HCT116 (cell line): ENCODE data around the gene ATP6V1B1. TPM values are rescaled to one million over a fixed set of nuclear protein-coding genes. Genes with fewer than 3 reads are reported as not detected.

Source experiments
- ATAC-seq: fragments of 200-7000 bp; cut with Tn5 transposase; 2 replicates; pipeline ENCODE4 v1.9.1; 2020; ENCODE audit warnings: mild to moderate bottlenecking, moderate library complexity
- BruUV-seq: library from RNA; stranded (reverse); fragments of 400-500 nt; replicated peaks from 2 replicates; lab custom pipeline; 2021; lab: Mats Ljungman, UMichigan
- CTCF ChIA-PET: fragments of 300-600 bp; sonication (Branson Sonifier 250); formaldehyde crosslinking; loops from one replicate; lab custom pipeline; 2021; ENCODE audit warnings: antibody characterized with exemption; lab: Charles Lee
- POLR2A ChIA-PET: fragments of 300-600, 350-600 bp; sonication (Branson Sonifier 250); formaldehyde crosslinking; loops from one replicate; lab custom pipeline; 2021; ENCODE audit warnings: antibody characterized with exemption; lab: Charles Lee
- RAD21 ChIA-PET, 2 experiments: fragments of 300-600 bp; sonication (Branson Sonifier 250); formaldehyde crosslinking; loops; one replicate each; lab custom pipeline; 2023; ENCODE audit warnings: low total read pairs in 2 of 2; ENCODE audit not compliant: uncharacterized antibody in 2 of 2, unreplicated experiment in 2 of 2, low non-redundant PET in 1 of 2; lab: Charles Lee
- DNase-seq: peaks from one replicate; pipeline ENCODE4 v3.0.0-alpha.2; 2010; ENCODE audit warnings: low read depth, low spot score
- H2AFZ ChIP-seq: fragments of 200-600 bp; shearing (Covaris generic), sonication (generic); 2 replicates; pipeline ENCODE4 v1.6.1; 2017; ENCODE audit warnings: low read depth, mixed run types, mixed read lengths, antibody characterized with exemption, low read length; ENCODE audit not compliant: poor library complexity, severe bottlenecking
- H3K27ac ChIP-seq: 2 replicates; pipeline ENCODE4 v1.5.1; 2012; ENCODE audit warnings: low read depth, low read length
- H3K27me3 ChIP-seq: fragments of 200-600 bp; sonication (generic); 2 replicates; pipeline ENCODE4 v1.6.1; 2016; ENCODE audit warnings: mixed run types, low read length, mixed read lengths; ENCODE audit not compliant: insufficient read depth
- H3K36me3 ChIP-seq, 2 experiments: fragments of 200-500 bp in 1 of 2; fragments of 200-600 bp in 1 of 2; sonication (Bioruptor generic) in 1 of 2; sonication (generic) in 1 of 2; 2 replicates each; pipeline versions ENCODE4 v1.5.1 to v1.6.1; 2014 to 2016; ENCODE audit warnings: low read length in 2 of 2, inconsistent platforms in 1 of 2, mixed read lengths in 1 of 2, mixed run types in 1 of 2; ENCODE audit not compliant: insufficient read depth in 2 of 2, control insufficient read depth in 1 of 2
- H3K4me1 ChIP-seq, 2 experiments: fragments of 200-600 bp in 1 of 2; sonication (generic) in 1 of 2; 2 replicates each; pipeline versions ENCODE4 v1.5.1 to v1.6.1; 2012 to 2017; ENCODE audit warnings: low read length in 2 of 2, inconsistent platforms in 1 of 2, mild to moderate bottlenecking in 1 of 2, mixed read lengths in 1 of 2, mixed run types in 1 of 2, moderate library complexity in 1 of 2; ENCODE audit not compliant: insufficient read depth in 2 of 2, control insufficient read depth in 1 of 2
- H3K4me2 ChIP-seq: fragments of 200-600 bp; sonication (generic); 2 replicates; pipeline ENCODE4 v1.6.1; 2017; ENCODE audit warnings: mixed run types, low read length, mixed read lengths
- H3K4me3 ChIP-seq, 2 experiments: fragments of 200-600 bp in 1 of 2; sonication (generic) in 1 of 2; replicated peaks in 1 of 2; 2 replicates each; pipeline ENCODE4 v1.5.1; 2011 to 2016; ENCODE audit warnings: low read length in 2 of 2, control low read depth in 1 of 2, low read depth in 1 of 2, mild to moderate bottlenecking in 1 of 2, mixed read lengths in 1 of 2, mixed run types in 1 of 2
- H3K79me2 ChIP-seq: fragments of 200-600 bp; sonication (generic); 2 replicates; pipeline ENCODE4 v1.6.1; 2017; ENCODE audit warnings: mild to moderate bottlenecking, mixed run types, low read length, moderate library complexity, mixed read lengths; ENCODE audit not compliant: insufficient read depth
- H3K9ac ChIP-seq: fragments of 200-600 bp; sonication (generic); 2 replicates; pipeline ENCODE4 v1.6.1; 2016; ENCODE audit warnings: low read length, mixed read lengths
- H3K9me2 ChIP-seq: fragments of 200-600 bp; sonication (generic), shearing (Covaris generic); 2 replicates; pipeline ENCODE4 v1.6.1; 2017; ENCODE audit warnings: mixed run types, mild to moderate bottlenecking, moderate library complexity; ENCODE audit not compliant: insufficient read depth
- H3K9me3 ChIP-seq, 2 experiments: fragments of 200-500 bp in 1 of 2; fragments of 200-600 bp in 1 of 2; sonication (Bioruptor generic) in 1 of 2; sonication (generic) in 1 of 2; 2 replicates each; pipeline ENCODE4 v1.6.1; 2014 to 2017; ENCODE audit warnings: low read length in 2 of 2, mixed read lengths in 2 of 2, inconsistent platforms in 1 of 2, low read depth in 1 of 2, mild to moderate bottlenecking in 1 of 2, mixed run types in 1 of 2, moderate library complexity in 1 of 2; ENCODE audit not compliant: control insufficient read depth in 1 of 2, insufficient read depth in 1 of 2
- H4K20me1 ChIP-seq: fragments of 200-600 bp; sonication (generic), shearing (Covaris generic); 2 replicates; pipeline ENCODE4 v1.6.1; 2017; ENCODE audit warnings: mixed run types, mild to moderate bottlenecking, moderate library complexity; ENCODE audit not compliant: insufficient read depth
- ATF3 ChIP-seq: IDR thresholded peaks from 2 replicates; pipeline ENCODE4 v1.6.1; 2012
- CBX3 ChIP-seq: IDR thresholded peaks from 2 replicates; pipeline ENCODE4 v1.6.1; 2012; ENCODE audit warnings: low read depth
- CTCF ChIP-seq, 3 experiments: fragments of 200-600 bp in 1 of 3; sonication (generic) in 1 of 3; IDR thresholded peaks in 2 of 3; conservative IDR thresholded peaks in 1 of 3; 2 replicates each; pipeline ENCODE4 v1.5.1; 2012 to 2017; ENCODE audit warnings: low read depth in 2 of 3, low read length in 2 of 3, antibody characterized with exemption in 1 of 3, borderline replicate concordance in 1 of 3, control low read depth in 1 of 3, mild to moderate bottlenecking in 1 of 3, mixed read lengths in 1 of 3, mixed run types in 1 of 3, moderate library complexity in 1 of 3; ENCODE audit not compliant: insufficient read depth in 1 of 3
- EGR1 ChIP-seq: IDR thresholded peaks from 2 replicates; pipeline ENCODE4 v1.6.1; 2012; ENCODE audit warnings: low read depth
- ELF1 ChIP-seq: IDR thresholded peaks from 2 replicates; pipeline ENCODE4 v1.6.1; 2012; ENCODE audit warnings: low read depth, borderline replicate concordance
- EZH2phosphoT487 ChIP-seq: fragments of 200-600 bp; IDR thresholded peaks from 2 replicates; pipeline ENCODE4 v1.6.1; 2018; ENCODE audit warnings: antibody characterized with exemption, borderline replicate concordance
- MAX ChIP-seq: IDR thresholded peaks from 2 replicates; pipeline ENCODE4 v1.6.1; 2012
- POLR2A ChIP-seq: IDR thresholded peaks from 2 replicates; pipeline ENCODE4 v1.7.0; 2011; ENCODE audit warnings: borderline replicate concordance; ENCODE audit not compliant: insufficient read depth, insufficient read length; ENCODE audit errors: extremely low read depth
- POLR2AphosphoS5 ChIP-seq: IDR thresholded peaks from 2 replicates; pipeline ENCODE4 v1.6.1; 2011; ENCODE audit warnings: mild to moderate bottlenecking, low read depth, low read length, moderate library complexity
- RAD21 ChIP-seq: IDR thresholded peaks from 2 replicates; pipeline ENCODE4 v1.6.1; 2012; ENCODE audit warnings: low read depth, mild to moderate bottlenecking
- REST ChIP-seq: IDR thresholded peaks from 2 replicates; pipeline ENCODE4 v1.6.1; 2012; ENCODE audit warnings: low read depth
- SIN3A ChIP-seq: IDR thresholded peaks from 2 replicates; pipeline ENCODE4 v1.6.1; 2012; ENCODE audit warnings: low read depth
- SP1 ChIP-seq: IDR thresholded peaks from 2 replicates; pipeline ENCODE4 v1.6.1; 2012; ENCODE audit warnings: low read depth
- SRF ChIP-seq: IDR thresholded peaks from 2 replicates; pipeline ENCODE4 v1.6.1; 2012; ENCODE audit warnings: low read depth
- YY1 ChIP-seq: IDR thresholded peaks from 2 replicates; pipeline ENCODE4 v1.6.1; 2011; ENCODE audit warnings: low read length, low read depth, moderate library complexity, mild to moderate bottlenecking; ENCODE audit not compliant: insufficient replicate concordance; ENCODE audit errors: extremely low read depth
- ZFX ChIP-seq: fragments of 450-650 bp; IDR thresholded peaks from 2 replicates; pipeline ENCODE4 v1.6.1; 2017
- ZNF274 ChIP-seq: fragments of 200-500 bp; sonication (Bioruptor generic); IDR thresholded peaks from 2 replicates; pipeline ENCODE4 v1.6.1; 2014; ENCODE audit warnings: mild to moderate bottlenecking, low read depth, low read length, inconsistent platforms
- intact Hi-C: fragments of 100-400 bp; cut with micrococcal nuclease; formaldehyde crosslinking; loops from 2 replicates; pipeline ENCODE4 v1.10.0; 2022
- total RNA-seq: library from RNA; stranded (reverse); gene quantifications from one replicate; pipeline ENCODE4 v1.2.1, GENCODE V29; 2021; ENCODE audit not compliant: unreplicated experiment

Gene ATP6V1B1
- total RNA-seq, 1 experiment from 2014 or later = 0.74 TPM

DNA sequence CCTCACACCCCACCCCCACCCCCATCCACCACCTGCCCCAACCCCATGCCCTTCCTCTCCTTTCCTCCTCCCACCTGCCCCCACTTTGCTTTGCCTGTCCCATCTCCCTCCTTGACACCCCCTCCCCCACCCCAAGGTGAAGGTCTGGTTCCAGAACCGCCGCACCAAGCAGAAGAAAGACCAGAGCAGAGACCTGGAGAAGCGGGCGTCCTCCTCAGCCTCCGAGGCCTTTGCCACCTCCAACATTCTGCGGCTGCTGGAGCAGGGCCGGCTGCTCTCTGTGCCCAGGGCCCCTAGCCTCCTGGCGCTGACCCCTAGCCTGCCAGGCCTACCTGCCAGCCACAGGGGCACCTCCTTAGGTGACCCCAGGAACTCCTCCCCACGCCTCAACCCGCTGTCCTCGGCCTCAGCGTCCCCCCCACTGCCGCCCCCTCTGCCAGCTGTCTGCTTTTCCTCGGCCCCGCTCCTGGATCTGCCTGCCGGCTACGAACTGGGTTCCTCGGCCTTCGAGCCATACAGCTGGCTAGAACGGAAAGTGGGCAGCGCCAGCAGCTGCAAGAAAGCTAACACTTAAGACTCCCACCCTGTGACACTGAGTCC, 3.0 kb upstream of the ATP6V1B1 start:
- Histone ChIP-seq H3K79me2 (no peaks in the 10 kb centered on the region), H3K9me2 (no peaks in the 10 kb centered on the region), H3K27ac (no peak overlapping the region), H2AFZ (no peak overlapping the region), H3K9ac (no peak overlapping the region), H3K4me2 (no peak overlapping the region), H3K27me3 (no peaks in the 10 kb centered on the region), H3K36me3 (no peaks in the 10 kb centered on the region), H4K20me1 (no peaks in the 10 kb centered on the region), H3K9me3 (no peaks in the 10 kb centered on the region), H3K4me3 (no peak overlapping the region), H3K4me1 (peaks cover 0 to 4% of the 10 kb centered on the region in 2 experiments; a peak in 1 of 4 replicates)
- CTCF ChIA-PET = no interaction called here
- RAD21 ChIA-PET = no interaction called here
- no peak for DNase-seq
- intact Hi-C loops = no loop called here
- no peak for TF ChIP-seq CBX3
- no peak for TF ChIP-seq CTCF (IDR thresholded peaks at IDR 0.05 in 2 of 3, conservative IDR thresholded peaks at IDR 0.05 in 1 of 3; ENCODE audit: borderline replicate concordance in 1 of 3, insufficient read depth in 1 of 3, low read depth in 2 of 3, low read length in 2 of 3)
- TF ChIP-seq POLR2AphosphoS5 = no peak
- no peak for TF ChIP-seq SIN3A
- no peak for TF ChIP-seq POLR2A
- no peak for TF ChIP-seq RAD21
- no peak for TF ChIP-seq ZFX
- TF ChIP-seq EGR1 = no peak
- no peak for TF ChIP-seq ATF3
- no peak for TF ChIP-seq SRF
- TF ChIP-seq REST = no peak
- TF ChIP-seq MAX = no peak
- no peak for TF ChIP-seq SP1
- no peak for TF ChIP-seq ZNF274
- TF ChIP-seq ELF1 = no peak
- no peak for TF ChIP-seq EZH2phosphoT487
- TF ChIP-seq YY1 = no peak
- ATAC-seq = no peak
- no TSS peak for BruUV-seq
- POLR2A ChIA-PET = no interaction called here
